Testis (tissue), 3 donors: ENCODE data around the gene ZNF805. TPM values are rescaled to one million over a fixed set of nuclear protein-coding genes. Genes with fewer than 3 reads are reported as not detected.

Source experiments
- polyA plus RNA-seq: library from polyadenylated mRNA; stranded (reverse); fragments of 350-450 nt; fragmentation: Illumina TruSeq; extraction: RNeasy Lipid Tissue Mini Kit (QIAGEN cat#74804); gene quantifications from one replicate; pipeline ENCODE4 v1.2.3, GENCODE V29; 2014; ENCODE audit warnings: low read depth, low replicate concordance; ENCODE audit not compliant: insufficient read depth
- total RNA-seq, 2 donors: library from RNA; depleted of rRNA; stranded (reverse); fragments of >200 nt; gene quantifications; one replicate each; pipeline ENCODE4 v1.2.3, GENCODE V29; 2016

The ZNF805 gene
- total and polyA plus RNA-seq, 3 donors from 2014 or later, result 6.8 to 23.0 (median 19.6) TPM

Other genes starting within 250 kb of the ZNF805 start
- gene USP29, start 120.6 kb upstream of the ZNF805 start, total RNA-seq, result 1 to 10 TPM; 2.9 to 4.6 TPM
- 9.9 TPM for gene USP29, start 120.6 kb upstream of the ZNF805 start, polyA plus RNA-seq
- under 1 TPM in 1 of 2 donors, not detected in 1; 0.19 TPM for gene ZIM3, start 95.4 kb upstream of the ZNF805 start, total RNA-seq
- gene ZIM3, start 95.4 kb upstream of the ZNF805 start, polyA plus RNA-seq, result not detected
- gene DUXA, start 73.1 kb upstream of the ZNF805 start, total RNA-seq, result under 1 TPM; 0.31 to 0.87 TPM
- gene DUXA, start 73.1 kb upstream of the ZNF805 start, polyA plus RNA-seq, result not detected
- gene ZNF264, start 49.1 kb upstream of the ZNF805 start, total RNA-seq, result 10 to 100 TPM; 47.6 to 48.3 TPM
- 28.7 TPM for gene ZNF264, start 49.1 kb upstream of the ZNF805 start, polyA plus RNA-seq
- gene AURKC, start 9.6 kb upstream of the ZNF805 start, total RNA-seq, result 10 to 100 TPM; 33.8 to 35.1 TPM
- gene AURKC, start 9.6 kb upstream of the ZNF805 start, polyA plus RNA-seq, result 109 TPM
- gene ZNF460, start 39.9 kb downstream of the ZNF805 start, total RNA-seq, result 10 to 100 TPM; 59.5 to 65.9 TPM
- 5.0 TPM for gene ZNF460, start 39.9 kb downstream of the ZNF805 start, polyA plus RNA-seq
- gene ZNF543, start 79.8 kb downstream of the ZNF805 start, total RNA-seq, result 10 to 100 TPM; 11.3 to 12.3 TPM
- 4.7 TPM for gene ZNF543, start 79.8 kb downstream of the ZNF805 start, polyA plus RNA-seq
- 10 to 100 TPM; 10.8 to 11.4 TPM for gene ZNF304, start 110.6 kb downstream of the ZNF805 start, total RNA-seq
- 9.5 TPM for gene ZNF304, start 110.6 kb downstream of the ZNF805 start, polyA plus RNA-seq
- 10 to 100 TPM; 30.2 to 31.2 TPM for gene TRAPPC2B, start 122.9 kb downstream of the ZNF805 start, total RNA-seq
- gene TRAPPC2B, start 122.9 kb downstream of the ZNF805 start, polyA plus RNA-seq, result 24.0 TPM
- gene ZNF547, start 122.9 kb downstream of the ZNF805 start, total RNA-seq, result 10 to 100 TPM in 1 of 2 donors, 1 to 10 TPM in 1; 7.8 to 11.8 TPM
- gene ZNF547, start 122.9 kb downstream of the ZNF805 start, polyA plus RNA-seq, result 4.7 TPM
- 10 to 100 TPM; 35.4 to 39.3 TPM for gene ZNF548, start 149.2 kb downstream of the ZNF805 start, total RNA-seq
- gene ZNF548, start 149.2 kb downstream of the ZNF805 start, polyA plus RNA-seq, result 14.6 TPM
- gene ZNF17, start 170.5 kb downstream of the ZNF805 start, total RNA-seq, result 10 to 100 TPM; 19.8 to 25.5 TPM
- 7.4 TPM for gene ZNF17, start 170.5 kb downstream of the ZNF805 start, polyA plus RNA-seq
- 10 to 100 TPM; 11.2 to 14.1 TPM for gene ZNF749, start 194.7 kb downstream of the ZNF805 start, total RNA-seq
- gene ZNF749, start 194.7 kb downstream of the ZNF805 start, polyA plus RNA-seq, result 7.9 TPM
- 1 to 10 TPM; 5.3 to 7.8 TPM for gene VN1R1, start 216.5 kb downstream of the ZNF805 start, total RNA-seq
- gene VN1R1, start 216.5 kb downstream of the ZNF805 start, polyA plus RNA-seq, result 0.44 TPM
- gene ZNF772, start 236.9 kb downstream of the ZNF805 start, total RNA-seq, result 10 to 100 TPM; 39.8 to 57.3 TPM
- 7.6 TPM for gene ZNF772, start 236.9 kb downstream of the ZNF805 start, polyA plus RNA-seq
- 10 to 100 TPM; 15.1 to 23.6 TPM for gene ZNF419, start 247.1 kb downstream of the ZNF805 start, total RNA-seq
- 10.1 TPM for gene ZNF419, start 247.1 kb downstream of the ZNF805 start, polyA plus RNA-seq